HepG2 (cell line): ENCODE results near the gene MAP2K7.

Source experiments
- ARNT ChIP-seq: fragments of 450-650 bp; IDR thresholded peaks from 2 replicates; pipeline ENCODE4 v1.6.1; 2017
- CTCF ChIP-seq: sonication (generic); formaldehyde crosslinking; IDR thresholded peaks from 2 replicates; pipeline ENCODE4 v1.5.0; 2020; ENCODE audit warnings: mild to moderate bottlenecking, missing genetic modification reagents, moderate library complexity
- EZH2 ChIP-seq: conservative IDR thresholded peaks from 2 replicates; pipeline ENCODE4 v1.6.1; 2012; ENCODE audit warnings: mild to moderate bottlenecking, low read depth, low read length, moderate library complexity
- JUN ChIP-seq: sonication (generic); formaldehyde crosslinking; IDR thresholded peaks from 2 replicates; pipeline ENCODE4 v1.4.0; 2020; ENCODE audit warnings: mild to moderate bottlenecking, missing genetic modification reagents
- MAFK ChIP-seq, 2 experiments: IDR thresholded peaks in 1 of 2; conservative IDR thresholded peaks in 1 of 2; 2 replicates each; pipeline ENCODE4 v1.6.1; 2011; ENCODE audit warnings: improper control_type of control experiment in 2 of 2, low read length in 2 of 2
- YY1 ChIP-seq: IDR thresholded peaks from 2 replicates; pipeline ENCODE4 v1.6.1; 2011; ENCODE audit warnings: low read length, low read depth, moderate library complexity, mild to moderate bottlenecking; ENCODE audit not compliant: insufficient read depth, insufficient replicate concordance
- ZNF468 ChIP-seq: sonication (generic); formaldehyde crosslinking; IDR thresholded peaks from 2 replicates; pipeline ENCODE4 v1.8.0; 2022; ENCODE audit warnings: mild to moderate bottlenecking, moderate library complexity, missing genetic modification reagents
- TF ChIP-seq, protein P1 (sequence below): sonication (generic); formaldehyde crosslinking; IDR thresholded peaks from 2 replicates; pipeline ENCODE4 v1.8.0; 2022; ENCODE audit warnings: low read depth, missing genetic modification reagents
- TF ChIP-seq, protein P2 (sequence below): sonication (generic); formaldehyde crosslinking; IDR thresholded peaks from 2 replicates; pipeline ENCODE4 v1.5.1; 2020; ENCODE audit warnings: mild to moderate bottlenecking, missing genetic modification reagents

GRCh38 chr19:7910321-7911161, 6.9 kb downstream of the MAP2K7 start:
- TF ChIP-seq, protein P1, sequence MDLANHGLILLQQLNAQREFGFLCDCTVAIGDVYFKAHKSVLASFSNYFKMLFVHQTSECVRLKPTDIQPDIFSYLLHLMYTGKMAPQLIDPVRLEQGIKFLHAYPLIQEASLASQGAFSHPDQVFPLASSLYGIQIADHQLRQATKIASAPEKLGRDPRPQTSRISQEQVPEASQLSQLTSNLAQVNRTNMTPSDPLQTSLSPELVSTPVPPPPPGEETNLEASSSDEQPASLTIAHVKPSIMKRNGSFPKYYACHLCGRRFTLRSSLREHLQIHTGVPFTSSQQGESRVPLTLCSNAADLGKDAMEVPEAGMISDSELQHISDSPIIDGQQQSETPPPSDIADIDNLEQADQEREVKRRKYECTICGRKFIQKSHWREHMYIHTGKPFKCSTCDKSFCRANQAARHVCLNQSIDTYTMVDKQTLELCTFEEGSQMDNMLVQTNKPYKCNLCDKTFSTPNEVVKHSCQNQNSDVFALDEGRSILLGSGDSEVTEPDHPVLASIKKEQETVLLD (CRISPR knock-in tag), result no peak
- TF ChIP-seq, protein P2, sequence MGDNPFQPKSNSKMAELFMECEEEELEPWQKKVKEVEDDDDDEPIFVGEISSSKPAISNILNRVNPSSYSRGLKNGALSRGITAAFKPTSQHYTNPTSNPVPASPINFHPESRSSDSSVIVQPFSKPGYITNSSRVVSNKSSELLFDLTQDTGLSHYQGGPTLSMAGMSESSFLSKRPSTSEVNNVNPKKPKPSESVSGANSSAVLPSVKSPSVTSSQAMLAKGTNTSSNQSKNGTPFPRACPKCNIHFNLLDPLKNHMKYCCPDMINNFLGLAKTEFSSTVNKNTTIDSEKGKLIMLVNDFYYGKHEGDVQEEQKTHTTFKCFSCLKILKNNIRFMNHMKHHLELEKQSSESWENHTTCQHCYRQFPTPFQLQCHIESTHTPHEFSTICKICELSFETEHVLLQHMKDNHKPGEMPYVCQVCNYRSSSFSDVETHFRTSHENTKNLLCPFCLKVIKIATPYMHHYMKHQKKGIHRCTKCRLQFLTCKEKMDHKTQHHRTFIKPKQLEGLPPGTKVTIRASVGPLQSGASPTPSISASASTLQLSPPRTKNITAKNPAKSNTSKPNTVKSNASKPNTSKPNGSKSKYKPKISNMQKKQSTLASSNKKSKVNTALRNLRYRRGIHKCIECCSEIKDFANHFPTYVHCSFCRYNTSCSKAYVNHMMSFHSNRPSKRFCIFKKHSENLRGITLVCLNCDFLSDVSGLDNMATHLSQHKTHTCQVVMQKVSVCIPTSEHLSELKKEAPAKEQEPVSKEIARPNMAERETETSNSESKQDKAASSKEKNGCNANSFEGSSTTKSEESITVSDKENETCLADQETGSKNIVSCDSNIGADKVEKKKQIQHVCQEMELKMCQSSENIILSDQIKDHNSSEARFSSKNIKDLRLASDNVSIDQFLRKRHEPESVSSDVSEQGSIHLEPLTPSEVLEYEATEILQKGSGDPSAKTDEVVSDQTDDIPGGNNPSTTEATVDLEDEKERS (CRISPR knock-in tag), result no peak
- TF ChIP-seq ARNT (no peak), YY1 (no peak), ZNF468 (CRISPR knock-in tag) (no peak), JUN (no peak), EZH2 (no peak), CTCF (CRISPR knock-in tag) (no peak), MAFK (conservative IDR thresholded peaks at IDR 0.05 in 1 of 2, IDR thresholded peaks at IDR 0.05 in 1 of 2; ENCODE audit: low read length in 2 of 2) (no peak)
